ENCODE data around the gene SEPTIN8. TPM values are rescaled to one million over a fixed set of nuclear protein-coding genes. Genes with fewer than 3 reads are reported as not detected.

Gene SEPTIN8
- total RNA-seq, 1 donor from 2014 or later: 127 TPM

DNA sequence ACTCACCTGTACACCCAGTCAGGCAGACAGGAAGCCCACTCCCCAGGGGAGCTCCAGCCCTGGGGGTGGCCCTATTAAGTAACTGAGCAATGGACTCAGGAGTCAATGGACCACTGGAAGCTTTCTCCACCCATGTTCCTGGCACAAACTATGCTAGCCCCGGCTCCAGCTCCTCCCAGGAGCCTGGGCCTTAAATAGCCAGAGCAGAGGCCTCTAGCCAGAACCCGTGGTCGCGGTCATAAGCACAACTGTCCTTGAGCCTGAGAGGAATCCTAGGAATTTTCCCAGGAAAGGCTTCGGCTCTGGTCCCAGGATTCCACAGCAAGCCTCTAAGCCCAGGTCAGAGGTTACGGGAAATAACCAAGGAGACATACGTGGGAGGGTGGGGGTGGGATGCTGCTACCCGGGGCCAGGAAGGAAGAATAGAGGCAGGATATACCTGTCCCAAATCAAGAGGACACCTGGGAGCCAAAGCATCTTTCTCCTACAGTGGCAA lies 5.5 kb downstream of the SEPTIN8 start:
- no peaks in the 10 kb centered on the region for H3K36me3 Mint-ChIP-seq (ENCODE audit: low read depth)
- no peaks in the 10 kb centered on the region for H3K27me3 Mint-ChIP-seq (ENCODE audit: low read depth)
- DNase-seq (ENCODE audit: low spot score): peak; percentile 42
- peak overlapping the region; percentile 95 for H3K27ac Mint-ChIP-seq (ENCODE audit: unreplicated experiment)
- no peak overlapping the region for H3K4me3 Mint-ChIP-seq (ENCODE audit: unreplicated experiment)
- TF ChIP-seq, protein P1, sequence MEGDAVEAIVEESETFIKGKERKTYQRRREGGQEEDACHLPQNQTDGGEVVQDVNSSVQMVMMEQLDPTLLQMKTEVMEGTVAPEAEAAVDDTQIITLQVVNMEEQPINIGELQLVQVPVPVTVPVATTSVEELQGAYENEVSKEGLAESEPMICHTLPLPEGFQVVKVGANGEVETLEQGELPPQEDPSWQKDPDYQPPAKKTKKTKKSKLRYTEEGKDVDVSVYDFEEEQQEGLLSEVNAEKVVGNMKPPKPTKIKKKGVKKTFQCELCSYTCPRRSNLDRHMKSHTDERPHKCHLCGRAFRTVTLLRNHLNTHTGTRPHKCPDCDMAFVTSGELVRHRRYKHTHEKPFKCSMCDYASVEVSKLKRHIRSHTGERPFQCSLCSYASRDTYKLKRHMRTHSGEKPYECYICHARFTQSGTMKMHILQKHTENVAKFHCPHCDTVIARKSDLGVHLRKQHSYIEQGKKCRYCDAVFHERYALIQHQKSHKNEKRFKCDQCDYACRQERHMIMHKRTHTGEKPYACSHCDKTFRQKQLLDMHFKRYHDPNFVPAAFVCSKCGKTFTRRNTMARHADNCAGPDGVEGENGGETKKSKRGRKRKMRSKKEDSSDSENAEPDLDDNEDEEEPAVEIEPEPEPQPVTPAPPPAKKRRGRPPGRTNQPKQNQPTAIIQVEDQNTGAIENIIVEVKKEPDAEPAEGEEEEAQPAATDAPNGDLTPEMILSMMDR (IDR thresholded peaks at IDR 0.05): no peak
- H3K9me3 Mint-ChIP-seq (ENCODE audit: low read depth): no peaks in the 10 kb centered on the region
- H3K4me1 Mint-ChIP-seq (ENCODE audit: low read depth): peaks cover 86% of the 10 kb centered on the region

DNA sequence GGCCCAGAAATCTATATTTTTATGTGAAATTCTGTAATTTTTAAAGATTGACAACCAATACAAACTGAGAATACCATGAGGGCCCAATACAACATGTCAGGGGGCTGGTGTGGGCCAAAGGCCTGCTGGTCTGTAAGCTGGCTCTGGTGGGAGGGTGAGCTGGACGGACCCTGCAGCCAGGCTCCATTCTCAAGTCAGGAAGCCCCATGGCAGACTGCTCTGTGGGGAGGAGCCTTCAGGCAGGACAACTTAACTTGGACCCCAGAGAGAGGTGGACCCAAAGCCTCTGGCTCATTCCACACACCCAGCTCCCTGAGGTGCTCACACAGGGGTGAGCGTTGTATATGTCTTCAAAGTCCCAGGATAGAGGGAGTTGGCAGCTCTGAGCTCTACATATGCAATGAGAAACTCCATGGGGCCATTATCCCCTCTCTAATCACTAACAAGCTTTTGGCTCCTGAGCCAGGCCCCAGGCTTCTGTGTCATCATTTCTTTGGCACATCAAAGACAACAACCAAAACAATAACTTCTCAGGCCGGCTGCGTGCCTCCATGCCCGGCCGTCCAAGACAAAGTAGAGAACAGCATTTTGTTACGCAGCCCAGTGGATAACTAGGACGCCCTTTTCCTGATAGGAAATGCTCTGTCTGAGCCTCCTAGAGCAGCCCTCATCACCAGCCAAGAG lies 6.4 kb downstream of the SEPTIN8 start:
- peak overlapping the region; percentile 95 for H3K27ac Mint-ChIP-seq (ENCODE audit: unreplicated experiment)
- H3K4me1 Mint-ChIP-seq (ENCODE audit: low read depth): peaks cover 79% of the 10 kb centered on the region
- DNase-seq (ENCODE audit: low spot score): peak; percentile 35
- no peak overlapping the region for H3K4me3 Mint-ChIP-seq (ENCODE audit: unreplicated experiment)
- no peaks in the 10 kb centered on the region for H3K9me3 Mint-ChIP-seq (ENCODE audit: low read depth)
- no peaks in the 10 kb centered on the region for H3K36me3 Mint-ChIP-seq (ENCODE audit: low read depth)
- TF ChIP-seq, protein P1 (IDR thresholded peaks at IDR 0.05): no peak
- H3K27me3 Mint-ChIP-seq (ENCODE audit: low read depth): no peaks in the 10 kb centered on the region

DNA sequence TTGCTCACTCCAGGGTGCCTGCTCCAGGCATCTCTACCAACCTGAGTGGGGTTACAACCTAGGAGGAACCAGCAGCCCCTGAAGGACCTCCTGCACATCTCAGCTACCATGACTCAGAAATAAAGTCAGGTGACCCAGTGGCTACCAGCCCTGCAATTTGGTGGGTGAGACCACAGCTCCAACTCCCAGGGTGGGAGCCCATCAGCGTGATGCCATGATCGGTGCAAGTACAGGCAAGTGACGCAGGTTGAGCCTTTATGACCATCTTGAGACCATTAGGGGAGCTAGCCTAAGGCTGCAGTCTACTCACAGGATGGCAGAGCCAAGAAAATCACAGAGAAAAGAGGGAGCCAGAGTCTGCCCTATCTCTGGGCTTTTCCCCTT lies 8.6 kb downstream of the SEPTIN8 start:
- H3K4me1 Mint-ChIP-seq (ENCODE audit: low read depth): peaks cover 58% of the 10 kb centered on the region
- peak overlapping the region; percentile 74 for H3K27ac Mint-ChIP-seq (ENCODE audit: unreplicated experiment)

DNA sequence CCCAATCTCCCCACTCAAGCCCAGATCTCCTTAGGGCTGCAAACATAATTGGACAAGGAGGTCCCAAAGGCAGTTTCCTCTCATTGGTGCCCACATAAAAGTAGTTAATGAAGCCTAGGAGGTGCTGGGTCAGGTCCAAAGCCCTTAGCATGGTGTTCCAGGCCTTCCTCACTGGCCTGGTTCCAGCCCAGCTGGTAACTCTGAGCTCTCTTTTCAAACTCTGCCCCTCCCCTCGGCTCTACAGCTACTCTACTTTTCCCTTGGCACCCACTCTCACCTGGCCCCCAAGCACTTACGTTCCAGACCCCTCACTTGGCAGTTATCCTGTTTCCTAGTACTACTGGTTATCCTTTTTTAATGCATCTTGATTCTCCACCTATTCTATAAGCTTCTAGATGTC lies 9.9 kb downstream of the SEPTIN8 start:
- Mint-ChIP-seq H3K4me3 (ENCODE audit: unreplicated experiment) (no peak overlapping the region), H3K4me1 (ENCODE audit: low read depth) (peaks cover 45% of the 10 kb centered on the region), H3K36me3 (ENCODE audit: low read depth) (peaks cover 19% of the 10 kb centered on the region), H3K9me3 (ENCODE audit: low read depth) (no peaks in the 10 kb centered on the region), H3K27me3 (ENCODE audit: low read depth) (no peaks in the 10 kb centered on the region), H3K27ac (ENCODE audit: unreplicated experiment) (peak overlapping the region; percentile 67)
- DNase-seq (ENCODE audit: low spot score): peak; percentile 9
- TF ChIP-seq, protein P1 (IDR thresholded peaks at IDR 0.05): no peak

More for the DNA sequence above, 8.6 kb downstream of the SEPTIN8 start:
- H3K36me3 Mint-ChIP-seq (ENCODE audit: low read depth): peaks cover 10% of the 10 kb centered on the region
- H3K27me3 Mint-ChIP-seq (ENCODE audit: low read depth): no peaks in the 10 kb centered on the region
- no peak overlapping the region for H3K4me3 Mint-ChIP-seq (ENCODE audit: unreplicated experiment)
- TF ChIP-seq, protein P1 (IDR thresholded peaks at IDR 0.05): no peak
- H3K9me3 Mint-ChIP-seq (ENCODE audit: low read depth): no peaks in the 10 kb centered on the region
- DNase-seq (ENCODE audit: low spot score): peak; percentile 43

DNA sequence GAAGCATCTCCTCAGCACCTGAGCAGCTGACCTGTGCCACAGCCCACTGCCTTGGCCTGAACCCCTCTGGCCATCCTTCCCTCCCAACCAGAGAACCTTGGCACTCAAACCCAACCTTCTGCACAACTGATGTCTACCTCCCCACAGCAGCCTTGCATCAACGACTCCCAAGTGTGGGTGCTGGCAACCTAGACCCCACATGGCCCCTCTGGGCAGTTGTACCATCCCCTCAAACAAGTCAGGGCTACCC lies 10.3 kb downstream of the SEPTIN8 start:
- TF ChIP-seq, protein P1 (IDR thresholded peaks at IDR 0.05): no peak
- Mint-ChIP-seq H3K36me3 (ENCODE audit: low read depth) (peaks cover 21% of the 10 kb centered on the region), H3K4me3 (ENCODE audit: unreplicated experiment) (no peak overlapping the region), H3K27me3 (ENCODE audit: low read depth) (no peaks in the 10 kb centered on the region), H3K9me3 (ENCODE audit: low read depth) (no peaks in the 10 kb centered on the region), H3K4me1 (ENCODE audit: low read depth) (peaks cover 41% of the 10 kb centered on the region), H3K27ac (ENCODE audit: unreplicated experiment) (peak overlapping the region; percentile 67)
- DNase-seq (ENCODE audit: low spot score): no peak
